Esophagus (tissue), 2 donors: ENCODE measurements around the gene SLC7A8. TPM values are rescaled to one million over a fixed set of nuclear protein-coding genes. Genes with fewer than 3 reads are reported as not detected.

Experiments used
- H3K27ac ChIP-seq, 2 donors: one replicate each; pipeline ENCODE4 v1.5.1; 2013; ENCODE audit warnings: low read depth in 2 of 2, mild to moderate bottlenecking in 2 of 2, inconsistent platforms in 1 of 2, low read length in 1 of 2, moderate library complexity in 1 of 2
- H3K27me3 ChIP-seq, 2 donors: one replicate each; pipeline ENCODE4 v1.6.1; 2013; ENCODE audit warnings: low read length in 2 of 2, control low read depth in 1 of 2, mild to moderate bottlenecking in 1 of 2; ENCODE audit not compliant: insufficient read depth in 2 of 2, control insufficient read depth in 1 of 2
- H3K36me3 ChIP-seq, 2 donors: one replicate each; pipeline ENCODE4 v1.6.1; 2013; ENCODE audit warnings: low read length in 1 of 2; ENCODE audit not compliant: control insufficient read depth in 2 of 2, insufficient read depth in 2 of 2
- H3K4me1 ChIP-seq, 2 donors: one replicate each; pipeline ENCODE4 v1.6.1; 2013; ENCODE audit warnings: low read length in 1 of 2; ENCODE audit not compliant: control insufficient read depth in 2 of 2, insufficient read depth in 2 of 2
- H3K4me3 ChIP-seq, 2 donors: one replicate each; pipeline ENCODE4 v1.5.1; 2013; ENCODE audit warnings: low read length in 2 of 2, mild to moderate bottlenecking in 2 of 2, low read depth in 1 of 2, moderate library complexity in 1 of 2
- H3K9me3 ChIP-seq, 2 donors: one replicate each; pipeline ENCODE4 v1.6.1; 2013; ENCODE audit warnings: mild to moderate bottlenecking in 2 of 2, low read depth in 1 of 2, low read length in 1 of 2, moderate library complexity in 1 of 2; ENCODE audit not compliant: control insufficient read depth in 2 of 2, insufficient read depth in 1 of 2
- WGBS, 2 donors: extraction: QIAGEN DNeasy Blood & Tissue Kit; methylation state at CpG; one replicate each; pipeline ENCODE4 v1.1.7; 2013; 5-methylcytosine and 5-hydroxymethylcytosine counted together
- polyA plus RNA-seq, 2 donors: library from polyadenylated mRNA; stranded (reverse); fragments of 200-250 nt; gene quantifications; one replicate each; pipeline ENCODE4 v1.2.3, GENCODE V29; 2013
- donor health status: healthy with polysubstance abuse.
- donor health status: Bipolar disorder and iron deficiency.

SLC7A8 gene
- polyA plus RNA-seq, 2 donors: 27.5 to 33.4 TPM

DNA sequence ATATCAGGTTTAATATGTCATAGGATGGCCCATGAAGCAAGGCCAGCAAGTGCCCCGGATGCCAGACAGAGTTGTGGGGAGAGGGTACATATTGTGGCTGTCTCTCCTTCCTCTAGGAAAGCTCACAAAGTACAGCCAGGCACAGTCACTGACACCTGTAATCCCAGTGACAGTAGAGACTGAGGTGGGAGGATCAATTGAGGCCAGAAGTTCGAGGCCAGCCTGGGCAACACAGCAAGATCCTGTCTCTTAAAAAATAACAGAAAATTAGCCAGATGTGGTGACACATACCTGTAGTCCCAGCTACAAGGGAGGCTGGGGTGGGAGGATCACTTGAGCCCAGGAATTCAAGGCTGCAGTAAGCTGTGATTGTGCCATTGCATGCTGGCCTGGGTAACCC is 32.1 kb downstream of the SLC7A8 start:
- H3K27ac ChIP-seq: no peak overlapping the region
- H3K36me3 ChIP-seq: no peaks in the 10 kb centered on the region
- H3K4me3 ChIP-seq: no peak overlapping the region
- no peaks in the 10 kb centered on the region for H3K27me3 ChIP-seq
- WGBS, 2 donors: 91 to 93% methylated on average over 2 of the region's 2 CpGs
- H3K9me3 ChIP-seq: no peaks in the 10 kb centered on the region
- peaks cover 5 to 18% of the 10 kb centered on the region in 2 donors for H3K4me1 ChIP-seq

DNA sequence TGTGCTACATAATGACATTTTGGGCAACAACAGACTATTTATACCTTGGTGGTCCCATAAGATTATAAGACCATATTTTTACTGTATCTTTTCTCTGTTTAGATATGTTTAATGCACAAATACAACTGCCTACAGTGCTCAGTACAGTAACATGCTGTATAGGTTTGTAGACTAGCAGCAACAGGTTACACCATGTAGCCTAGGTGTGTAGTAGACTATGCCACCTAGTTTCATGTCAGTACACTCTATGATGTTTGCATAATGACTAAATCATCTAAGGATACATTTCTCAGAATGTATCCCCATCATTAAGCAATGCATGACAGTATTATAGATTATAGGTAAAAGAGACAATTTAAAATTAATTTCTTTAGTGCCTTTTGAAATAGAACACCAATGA is 33.7 kb downstream of the SLC7A8 start:
- H3K4me3 ChIP-seq: no peak overlapping the region
- H3K27me3 ChIP-seq: no peaks in the 10 kb centered on the region
- H3K27ac ChIP-seq: peak overlapping the region in 1 of 2 donors; percentile 71
- peaks cover 5 to 14% of the 10 kb centered on the region in 2 donors for H3K4me1 ChIP-seq
- H3K36me3 ChIP-seq: no peaks in the 10 kb centered on the region
- H3K9me3 ChIP-seq: no peaks in the 10 kb centered on the region

DNA sequence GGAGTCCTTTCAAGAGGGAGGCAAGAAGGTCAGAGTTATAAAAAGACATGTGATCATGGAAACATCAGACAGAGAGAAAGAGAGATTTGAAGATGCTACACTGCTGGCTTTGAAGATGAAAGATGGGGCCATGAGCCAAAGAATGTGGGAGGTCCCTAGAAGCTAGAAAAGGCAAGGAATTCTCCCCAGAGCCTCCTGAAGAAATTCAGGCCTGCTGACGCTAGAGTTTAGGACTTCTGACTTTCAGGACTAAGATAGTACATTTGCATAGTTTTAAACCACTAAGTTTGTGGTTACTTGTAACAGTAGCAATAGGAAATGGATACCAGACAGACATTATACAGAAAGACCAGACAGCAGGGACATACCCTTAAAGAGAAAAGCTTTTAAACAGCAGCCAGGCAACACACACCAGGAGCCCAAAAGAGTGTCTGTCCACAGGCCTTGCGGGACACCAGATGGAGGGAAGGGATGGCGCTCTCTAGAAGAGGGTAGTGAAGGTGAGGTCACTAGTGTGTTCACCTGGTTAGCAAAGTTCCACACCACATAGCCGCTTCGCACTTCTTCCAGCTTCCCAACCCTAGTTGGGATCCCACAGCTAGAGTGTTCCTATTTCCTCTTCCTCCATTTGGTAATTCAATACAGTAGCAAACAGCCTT is 34.7 kb downstream of the SLC7A8 start:
- no peak overlapping the region for H3K4me3 ChIP-seq
- WGBS, 2 donors: 92 to 94% methylated on average over 5 of the region's 5 CpGs
- peaks cover 5 to 14% of the 10 kb centered on the region in 2 donors for H3K4me1 ChIP-seq

DNA sequence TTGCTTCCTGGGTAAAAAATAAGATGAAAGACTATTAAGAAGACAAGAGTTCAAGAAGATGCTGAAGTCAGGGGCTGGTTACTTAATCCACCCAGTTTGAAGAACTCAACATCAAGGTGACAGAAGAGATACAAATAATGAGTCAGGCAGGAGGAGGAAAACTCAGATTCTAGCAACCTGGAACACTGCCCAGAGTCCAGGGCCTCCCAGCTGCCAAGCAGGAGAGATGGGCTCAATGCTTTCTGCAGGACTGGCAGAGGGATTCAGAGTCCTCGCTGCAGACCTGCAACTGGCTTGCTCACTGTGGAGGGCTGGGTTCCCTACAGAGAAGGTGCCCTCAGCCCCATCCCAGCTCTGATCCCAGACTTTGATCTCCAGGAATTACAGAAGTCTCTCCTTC is 35.8 kb downstream of the SLC7A8 start:
- Histone ChIP-seq H3K9me3 (no peaks in the 10 kb centered on the region), H3K36me3 (no peaks in the 10 kb centered on the region), H3K4me1 (peaks cover 12 to 17% of the 10 kb centered on the region in 2 donors), H3K27me3 (no peaks in the 10 kb centered on the region), H3K4me3 (no peak overlapping the region), H3K27ac (peak overlapping the region in 1 of 2 donors; percentile 44)
- WGBS, 2 donors: 60 to 67% methylated on average over 1 of the region's 1 CpG

More for the DNA sequence above, 34.7 kb downstream of the SLC7A8 start:
- no peaks in the 10 kb centered on the region for H3K27me3 ChIP-seq
- H3K36me3 ChIP-seq: no peaks in the 10 kb centered on the region
- no peaks in the 10 kb centered on the region for H3K9me3 ChIP-seq
- peak overlapping the region in 1 of 2 donors; percentile 71 for H3K27ac ChIP-seq

DNA sequence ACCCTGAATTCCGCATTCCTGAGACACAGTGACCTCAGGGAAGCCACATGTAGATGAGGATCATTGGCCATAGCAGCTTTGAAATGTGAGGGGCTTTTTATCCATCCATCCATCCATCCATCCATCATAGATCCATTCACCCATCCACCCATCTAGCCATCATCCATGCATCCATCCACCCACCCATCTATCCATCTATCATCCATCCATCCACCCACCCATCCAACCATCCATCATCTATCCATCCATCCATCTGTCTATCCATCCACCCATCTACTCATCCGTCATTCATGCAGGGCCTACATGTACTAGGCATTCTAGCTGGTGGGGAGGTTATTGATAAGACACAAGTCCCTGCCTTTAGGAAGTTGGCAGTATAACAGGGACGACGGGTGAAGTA is 36.5 kb downstream of the SLC7A8 start:
- H3K4me1 ChIP-seq: peaks cover 12 to 15% of the 10 kb centered on the region in 2 donors
- 92 to 96% methylated on average over 4 of the region's 4 CpGs for WGBS, 2 donors

DNA sequence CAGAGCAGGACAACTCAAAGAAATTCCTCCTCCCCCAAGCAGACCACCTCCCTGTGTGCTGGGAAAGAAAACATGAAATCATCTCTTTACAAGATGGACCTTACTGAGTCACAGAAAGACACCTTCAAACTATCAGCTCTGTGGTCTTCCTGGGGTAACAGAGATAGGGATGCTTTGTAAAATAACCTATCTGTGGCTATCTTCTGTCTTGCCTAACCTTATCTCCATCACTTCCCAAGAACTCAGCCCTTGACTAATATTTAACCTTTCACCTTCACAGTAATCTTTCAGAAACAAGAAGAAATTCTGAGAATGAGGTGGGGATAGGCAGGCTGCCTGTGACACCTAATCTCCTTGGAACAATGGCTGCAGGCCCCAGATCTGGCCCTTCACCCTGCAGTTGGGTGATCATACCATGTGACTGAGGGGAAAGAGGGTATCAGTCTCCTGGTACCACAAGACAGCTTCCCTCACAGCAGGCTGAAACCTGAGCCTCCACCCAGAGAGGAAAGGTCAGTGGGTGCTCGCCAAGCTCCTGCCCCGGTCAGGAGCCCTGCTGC is 37.0 kb downstream of the SLC7A8 start:
- WGBS, 2 donors: 90 to 98% methylated on average over 2 of the region's 2 CpGs
- no peaks in the 10 kb centered on the region for H3K36me3 ChIP-seq
- peaks cover 12 to 15% of the 10 kb centered on the region in 2 donors for H3K4me1 ChIP-seq
- peak overlapping the region; percentile 62 to 67 for H3K27ac ChIP-seq
- H3K9me3 ChIP-seq: no peaks in the 10 kb centered on the region
- H3K27me3 ChIP-seq: no peaks in the 10 kb centered on the region
- H3K4me3 ChIP-seq: no peak overlapping the region

More for the DNA sequence above, 36.5 kb downstream of the SLC7A8 start:
- H3K27ac ChIP-seq: peak overlapping the region; percentile 62 to 67
- no peaks in the 10 kb centered on the region for H3K9me3 ChIP-seq
- no peaks in the 10 kb centered on the region for H3K27me3 ChIP-seq
- no peak overlapping the region for H3K4me3 ChIP-seq
- no peaks in the 10 kb centered on the region for H3K36me3 ChIP-seq

DNA sequence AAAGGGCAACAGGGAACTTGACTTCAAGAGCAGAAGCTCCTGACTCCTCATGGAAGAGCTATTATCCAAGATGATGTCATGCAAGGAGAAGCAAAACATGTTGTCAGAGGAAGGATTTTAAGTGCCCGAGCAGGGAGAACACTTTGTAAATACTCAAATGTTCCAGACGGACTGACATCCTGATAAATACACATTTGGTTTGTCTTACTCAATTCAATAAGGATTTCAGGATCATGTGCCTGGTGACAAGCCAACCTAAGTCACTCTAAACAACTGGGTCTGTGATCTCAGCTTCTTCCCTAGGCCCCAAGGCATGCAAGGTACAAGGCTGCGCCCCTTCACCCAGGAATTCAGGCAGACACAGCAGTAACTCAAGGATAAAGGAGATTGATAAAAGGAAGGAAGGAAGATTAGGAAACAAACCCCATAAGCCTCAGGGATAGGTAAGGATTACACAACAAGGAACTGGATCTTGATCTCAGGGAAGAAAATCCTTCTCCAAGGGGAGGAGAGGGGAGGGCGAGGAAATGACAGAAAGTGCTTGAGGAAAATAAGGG is 37.6 kb downstream of the SLC7A8 start:
- H3K36me3 ChIP-seq: no peaks in the 10 kb centered on the region
- WGBS, 2 donors: 44 to 53% methylated on average over 4 of the region's 4 CpGs
- H3K4me3 ChIP-seq: no peak overlapping the region
- peak overlapping the region; percentile 57 to 62 for H3K27ac ChIP-seq
- no peaks in the 10 kb centered on the region for H3K27me3 ChIP-seq
- no peaks in the 10 kb centered on the region for H3K9me3 ChIP-seq
- H3K4me1 ChIP-seq: peaks cover 12 to 15% of the 10 kb centered on the region in 2 donors

DNA sequence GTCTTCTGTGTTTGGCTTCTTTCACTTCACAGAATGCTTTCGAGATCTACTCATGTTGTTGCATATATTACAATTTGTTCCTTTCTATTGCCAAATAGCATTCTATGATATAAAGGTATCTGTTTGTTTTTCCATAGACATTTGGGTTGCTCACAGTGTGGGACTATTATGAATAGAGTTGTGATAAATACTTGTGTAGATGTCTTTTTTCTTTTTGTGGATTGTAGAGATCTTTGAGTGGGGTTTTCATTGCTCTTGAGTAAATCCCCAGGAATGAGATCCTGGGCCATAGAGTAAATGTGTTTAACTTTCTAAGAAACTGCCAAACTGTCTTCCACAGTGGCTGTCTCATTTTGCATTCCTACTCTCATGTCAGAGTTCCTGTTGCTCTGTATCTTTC is 39.5 kb downstream of the SLC7A8 start:
- Histone ChIP-seq H3K4me3 (no peak overlapping the region), H3K27me3 (no peaks in the 10 kb centered on the region), H3K4me1 (peaks cover 11 to 12% of the 10 kb centered on the region in 2 donors), H3K36me3 (peaks cover 4 to 9% of the 10 kb centered on the region in 2 donors), H3K9me3 (no peaks in the 10 kb centered on the region), H3K27ac (no peak overlapping the region)
- WGBS, 2 donors: 75 to 81% methylated on average over 1 of the region's 1 CpG

DNA sequence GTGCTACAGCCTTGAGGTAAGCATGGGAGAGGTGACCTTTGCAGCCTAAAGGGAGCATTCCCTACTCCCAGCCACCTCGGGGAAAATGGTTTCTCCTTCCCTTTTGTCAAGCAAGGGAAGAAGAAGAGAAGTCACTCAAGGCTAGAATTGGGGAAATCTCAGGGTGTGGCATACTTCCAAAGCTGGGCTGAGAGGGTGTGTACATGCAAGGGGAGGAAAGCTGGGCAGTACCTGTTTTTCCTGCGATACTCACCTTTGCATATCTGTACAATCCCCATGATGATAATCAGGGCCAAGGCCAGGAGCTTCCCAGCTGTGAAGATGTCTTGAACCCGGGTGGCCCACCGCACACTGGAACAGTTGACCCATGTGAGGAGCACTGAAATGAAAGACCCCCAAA is 40.6 kb downstream of the SLC7A8 start:
- Histone ChIP-seq H3K36me3 (peaks cover 4 to 11% of the 10 kb centered on the region in 2 donors), H3K4me3 (no peak overlapping the region), H3K27ac (peak overlapping the region; percentile 16 to 69), H3K27me3 (no peaks in the 10 kb centered on the region), H3K9me3 (no peaks in the 10 kb centered on the region), H3K4me1 (peaks cover 12% of the 10 kb centered on the region in 2 donors)
- 57 to 66% methylated on average over 4 of the region's 4 CpGs for WGBS, 2 donors
